Peyer's patch (tissue), 4 donors: Measurements from ENCODE around the gene FARP1.

ENCODE experiments used
- CTCF ChIP-seq, 6 experiments: fragments of 450-650 bp in 4 of 6; fragments of 200-600 bp in 2 of 6; sonication (generic) in 1 of 6; IDR thresholded peaks; one replicate each; pipeline ENCODE4 v1.5.1; 2017 to 2019; ENCODE audit warnings: antibody characterized with exemption in 6 of 6, mild to moderate bottlenecking in 3 of 6, moderate library complexity in 1 of 6
- POLR2A ChIP-seq, 2 donors: fragments of 450-650 bp; IDR thresholded peaks; one replicate each; pipeline ENCODE4 v1.5.1; 2017; ENCODE audit warnings: antibody characterized with exemption in 2 of 2, mild to moderate bottlenecking in 2 of 2, moderate library complexity in 2 of 2

DNA sequence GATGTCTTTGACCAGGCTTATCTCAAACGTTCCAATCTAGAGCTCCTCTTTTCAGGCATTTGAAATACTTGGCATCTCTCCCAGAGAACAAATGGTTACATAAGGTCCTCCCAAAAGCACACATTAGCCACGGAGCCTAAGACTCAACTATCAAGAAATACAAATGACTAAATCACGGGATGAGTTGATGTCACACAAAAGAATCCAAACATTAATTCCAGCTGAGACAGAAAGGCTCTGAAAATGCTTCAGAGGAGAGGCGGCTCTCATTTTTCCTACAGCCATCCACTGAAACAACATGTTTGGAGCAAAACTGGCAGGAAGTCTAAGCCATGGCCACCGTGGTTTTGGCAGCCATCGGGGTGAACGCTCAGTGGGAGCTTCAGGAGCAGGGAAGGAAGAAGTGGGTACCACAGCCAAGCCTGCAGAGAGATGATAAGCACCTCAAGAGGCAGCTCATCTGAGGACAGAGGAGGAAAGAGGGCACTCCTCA, 311.5 kb downstream of the FARP1 start:
- no peak for TF ChIP-seq CTCF (IDR thresholded peaks at IDR 0.05)
- TF ChIP-seq POLR2A (IDR thresholded peaks at IDR 0.05): no peak
